ENCODE measurements around the gene CNPPD1.

The CNPPD1 gene

DNA sequence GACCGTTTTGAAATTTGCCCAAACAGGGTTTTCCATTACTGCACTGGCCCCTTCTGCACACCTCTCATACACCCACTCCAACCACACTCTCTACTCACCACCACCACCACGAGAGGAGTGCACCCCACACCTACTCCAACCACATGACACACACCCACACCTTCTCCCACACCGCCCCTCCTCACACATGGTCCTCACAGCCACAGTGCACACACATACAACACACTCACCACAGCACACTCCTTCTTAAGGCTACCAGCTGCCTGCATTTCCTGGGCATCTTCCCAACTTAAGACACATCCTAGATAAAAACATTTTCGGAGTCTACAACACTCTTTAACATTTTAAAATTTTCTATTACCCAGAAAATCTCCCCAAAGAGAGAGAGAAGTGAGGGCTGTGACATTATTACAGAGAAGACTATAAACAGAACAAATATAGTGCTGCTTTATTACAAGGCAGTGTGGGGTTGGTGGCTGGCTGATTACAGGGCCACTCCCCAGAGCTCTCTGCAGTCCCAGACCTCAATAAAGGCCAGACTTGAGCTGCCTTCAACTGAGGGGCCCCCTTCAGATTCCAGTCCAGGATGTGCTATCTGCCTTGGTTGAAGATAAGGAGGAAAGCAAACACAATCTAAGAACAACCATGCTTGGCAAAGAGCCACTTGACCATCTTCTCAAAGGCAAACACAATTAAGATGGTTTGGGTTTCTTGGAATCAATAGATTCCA lies 52.2 kb downstream of the CNPPD1 start:
- DNase-seq (ENCODE audit: low read depth): no peak
- no peak overlapping the region for H3K4me3 ChIP-seq (ENCODE audit: low read depth, low read length)
- TF ChIP-seq, protein P1, sequence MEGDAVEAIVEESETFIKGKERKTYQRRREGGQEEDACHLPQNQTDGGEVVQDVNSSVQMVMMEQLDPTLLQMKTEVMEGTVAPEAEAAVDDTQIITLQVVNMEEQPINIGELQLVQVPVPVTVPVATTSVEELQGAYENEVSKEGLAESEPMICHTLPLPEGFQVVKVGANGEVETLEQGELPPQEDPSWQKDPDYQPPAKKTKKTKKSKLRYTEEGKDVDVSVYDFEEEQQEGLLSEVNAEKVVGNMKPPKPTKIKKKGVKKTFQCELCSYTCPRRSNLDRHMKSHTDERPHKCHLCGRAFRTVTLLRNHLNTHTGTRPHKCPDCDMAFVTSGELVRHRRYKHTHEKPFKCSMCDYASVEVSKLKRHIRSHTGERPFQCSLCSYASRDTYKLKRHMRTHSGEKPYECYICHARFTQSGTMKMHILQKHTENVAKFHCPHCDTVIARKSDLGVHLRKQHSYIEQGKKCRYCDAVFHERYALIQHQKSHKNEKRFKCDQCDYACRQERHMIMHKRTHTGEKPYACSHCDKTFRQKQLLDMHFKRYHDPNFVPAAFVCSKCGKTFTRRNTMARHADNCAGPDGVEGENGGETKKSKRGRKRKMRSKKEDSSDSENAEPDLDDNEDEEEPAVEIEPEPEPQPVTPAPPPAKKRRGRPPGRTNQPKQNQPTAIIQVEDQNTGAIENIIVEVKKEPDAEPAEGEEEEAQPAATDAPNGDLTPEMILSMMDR (IDR thresholded peaks at IDR 0.05; ENCODE audit: insufficient read depth, low read depth, low read length, missing control alignments): no peak

DNA sequence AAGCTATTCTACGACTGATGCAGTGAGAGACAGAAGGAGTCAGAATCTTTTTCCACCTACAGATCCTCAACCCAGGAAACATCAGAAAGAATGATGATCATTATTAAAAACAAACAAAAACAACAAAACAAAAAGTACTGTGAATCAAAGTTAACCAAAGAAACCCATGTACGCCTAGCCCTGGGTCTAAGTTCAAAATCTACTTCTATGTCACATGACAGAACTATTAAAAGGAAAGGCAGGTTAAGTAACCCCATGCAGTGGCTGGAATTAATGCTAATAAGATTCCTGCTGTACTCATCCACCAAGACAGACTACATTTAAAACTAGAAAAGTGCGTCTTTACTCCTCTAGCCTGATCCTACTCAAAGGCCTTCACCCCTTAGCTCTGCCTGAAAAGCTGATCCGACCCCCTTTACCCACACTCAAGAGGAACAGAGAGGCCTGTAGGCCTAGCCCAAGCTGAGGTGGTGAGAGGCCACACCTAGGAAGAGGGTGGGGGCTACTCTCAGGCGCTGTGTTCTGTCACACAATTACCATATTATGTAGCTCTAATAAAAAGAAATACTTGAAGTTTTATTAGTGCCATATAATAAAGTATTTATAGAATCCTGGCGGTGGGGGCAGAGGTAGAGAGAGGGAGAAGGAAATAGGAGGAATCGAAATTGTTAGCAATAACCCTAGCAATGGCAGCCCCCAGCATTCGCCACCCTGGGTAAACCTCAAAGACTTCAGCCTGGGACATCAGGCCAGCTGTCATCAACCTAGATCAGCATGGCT lies 53.2 kb downstream of the CNPPD1 start:
- no peak for DNase-seq (ENCODE audit: low read depth)
- TF ChIP-seq, protein P1 (IDR thresholded peaks at IDR 0.05; ENCODE audit: insufficient read depth, low read depth, low read length, missing control alignments): no peak
- no peak overlapping the region for H3K4me3 ChIP-seq (ENCODE audit: low read depth, low read length)

DNA sequence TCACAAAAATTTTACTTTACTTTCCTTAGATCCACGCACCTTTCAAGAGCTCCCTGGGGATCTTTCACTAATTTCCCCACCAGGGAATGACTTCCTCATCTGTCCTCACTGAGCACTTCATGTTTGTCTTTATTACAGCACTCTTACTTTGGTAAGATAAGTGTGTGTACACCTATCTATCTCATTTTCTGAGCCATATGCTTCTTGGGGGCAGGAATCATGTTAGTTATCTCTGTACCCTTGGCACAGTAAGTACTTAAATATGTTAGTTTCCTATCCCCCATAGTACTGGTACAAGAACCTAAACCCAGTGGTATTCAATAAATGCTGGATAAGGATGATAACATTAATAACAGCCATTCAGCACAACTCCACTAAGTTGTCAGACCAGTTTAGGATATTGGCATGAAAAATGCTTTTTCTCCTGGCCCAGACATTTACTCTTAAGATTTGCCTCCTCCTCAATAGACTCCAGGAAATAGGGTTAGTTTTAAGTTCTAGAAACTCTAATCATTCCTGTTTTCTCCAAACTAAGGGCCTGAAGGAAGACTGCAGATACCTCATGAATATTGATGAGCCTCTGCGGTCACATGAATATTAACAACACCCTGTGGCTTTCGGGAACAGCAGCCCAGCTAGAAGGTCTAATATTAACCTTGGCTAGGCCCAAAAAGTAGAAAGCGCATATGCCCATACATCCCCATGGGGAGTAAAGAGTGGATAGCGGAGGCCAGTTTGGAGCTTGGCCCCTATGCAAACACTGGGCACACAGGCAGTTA lies 54.3 kb downstream of the CNPPD1 start:
- TF ChIP-seq, protein P1 (IDR thresholded peaks at IDR 0.05; ENCODE audit: insufficient read depth, low read depth, low read length, missing control alignments): no peak
- H3K4me3 ChIP-seq (ENCODE audit: low read depth, low read length): no peak overlapping the region
- no peak for DNase-seq (ENCODE audit: low read depth)
